Esophagus squamous epithelium (tissue), 4 donors: ENCODE measurements around the gene OPTN.

Source experiments
- POLR2A ChIP-seq, 4 donors: fragments of 450-650 bp; IDR thresholded peaks; one replicate each; pipeline ENCODE4 v1.6.1; 2017; ENCODE audit warnings: antibody characterized with exemption in 4 of 4, mild to moderate bottlenecking in 4 of 4, moderate library complexity in 3 of 4
- TF ChIP-seq, protein P1 (sequence below), 6 experiments: fragments of 450-650 bp in 4 of 6; fragments of 200-600 bp in 2 of 6; sonication (generic) in 2 of 6; IDR thresholded peaks; one replicate each; pipeline ENCODE4 v1.5.1; 2016 to 2019; ENCODE audit warnings: antibody characterized with exemption in 6 of 6, mild to moderate bottlenecking in 4 of 6, moderate library complexity in 4 of 6

DNA sequence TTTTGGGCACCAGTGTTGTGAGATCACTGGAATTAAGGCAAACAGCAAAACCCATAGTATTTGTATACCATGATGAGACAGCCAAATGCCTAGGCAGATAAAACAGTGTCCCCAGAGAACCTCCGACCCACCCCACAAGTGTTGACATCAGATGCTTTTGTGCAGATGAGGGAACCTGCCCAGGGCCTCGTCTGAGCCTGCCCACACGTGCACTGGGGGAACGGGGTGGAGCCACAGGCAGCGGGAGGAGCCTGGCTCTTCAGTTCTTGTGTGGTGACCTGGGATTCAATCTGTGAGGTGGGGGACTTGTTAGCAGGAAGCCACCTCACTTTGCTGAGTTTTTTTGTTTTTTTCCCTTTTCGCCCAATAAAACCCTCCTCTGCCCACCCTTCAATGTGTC is 33.4 kb upstream of the OPTN start:
- TF ChIP-seq, protein P1, sequence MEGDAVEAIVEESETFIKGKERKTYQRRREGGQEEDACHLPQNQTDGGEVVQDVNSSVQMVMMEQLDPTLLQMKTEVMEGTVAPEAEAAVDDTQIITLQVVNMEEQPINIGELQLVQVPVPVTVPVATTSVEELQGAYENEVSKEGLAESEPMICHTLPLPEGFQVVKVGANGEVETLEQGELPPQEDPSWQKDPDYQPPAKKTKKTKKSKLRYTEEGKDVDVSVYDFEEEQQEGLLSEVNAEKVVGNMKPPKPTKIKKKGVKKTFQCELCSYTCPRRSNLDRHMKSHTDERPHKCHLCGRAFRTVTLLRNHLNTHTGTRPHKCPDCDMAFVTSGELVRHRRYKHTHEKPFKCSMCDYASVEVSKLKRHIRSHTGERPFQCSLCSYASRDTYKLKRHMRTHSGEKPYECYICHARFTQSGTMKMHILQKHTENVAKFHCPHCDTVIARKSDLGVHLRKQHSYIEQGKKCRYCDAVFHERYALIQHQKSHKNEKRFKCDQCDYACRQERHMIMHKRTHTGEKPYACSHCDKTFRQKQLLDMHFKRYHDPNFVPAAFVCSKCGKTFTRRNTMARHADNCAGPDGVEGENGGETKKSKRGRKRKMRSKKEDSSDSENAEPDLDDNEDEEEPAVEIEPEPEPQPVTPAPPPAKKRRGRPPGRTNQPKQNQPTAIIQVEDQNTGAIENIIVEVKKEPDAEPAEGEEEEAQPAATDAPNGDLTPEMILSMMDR (IDR thresholded peaks at IDR 0.05): no peak
- no peak for TF ChIP-seq POLR2A (IDR thresholded peaks at IDR 0.05)
